ENCODE measurements around the gene SBK1.
"Not testable (repeated sequence)": the region's sequence is repeated elsewhere in the genome, so short reads cannot be mapped to it uniquely, and the experiment has no call there.

Gene SBK1

DNA sequence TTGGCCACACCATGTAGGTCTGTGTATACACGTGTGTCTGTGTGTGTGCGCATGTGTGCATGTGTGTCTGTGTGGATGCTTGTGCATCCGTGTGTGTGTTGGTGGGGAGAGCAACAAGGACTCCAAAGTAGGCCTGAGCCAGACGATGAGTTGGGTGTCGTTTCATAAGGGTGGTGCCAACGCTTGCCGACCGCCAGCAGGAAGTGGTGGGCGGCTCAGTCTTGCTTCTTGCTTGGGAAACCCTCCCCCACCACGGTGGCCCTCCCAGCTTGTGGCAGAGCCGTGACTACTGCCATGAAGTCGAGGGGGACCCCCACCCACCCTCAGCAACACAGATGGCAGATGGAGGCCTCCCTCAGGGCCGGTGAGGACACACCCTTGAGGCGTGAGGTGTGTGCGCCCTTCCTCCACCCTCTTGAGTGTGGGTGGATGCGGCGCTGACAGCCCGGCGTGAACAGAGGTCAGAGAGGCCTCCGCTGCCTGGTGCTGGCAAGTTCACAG, 17.5 kb downstream of the SBK1 start:
- peak; percentile 80 to 88 for DNase-seq

DNA sequence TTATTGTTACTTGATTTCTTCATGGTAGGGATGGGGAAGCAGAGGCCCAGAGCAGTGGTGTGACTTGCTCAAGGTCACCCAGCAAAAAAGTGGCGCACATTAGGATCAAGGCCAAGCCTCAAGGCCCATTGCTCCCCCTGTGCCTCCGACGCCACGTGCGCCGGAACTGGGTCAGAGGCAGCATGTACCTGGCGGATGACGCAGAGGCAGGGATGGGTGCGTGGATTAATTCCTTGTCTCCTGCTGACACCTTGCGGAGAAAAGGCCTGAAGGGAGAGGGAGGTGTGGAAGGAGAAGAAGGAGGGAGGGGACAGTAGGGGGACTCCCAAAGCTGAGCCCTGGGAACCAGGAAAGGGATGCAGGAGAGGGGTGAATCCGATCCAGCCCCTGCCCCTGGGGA, 18.5 kb downstream of the SBK1 start:
- DNase-seq: no peak

- no peak for DNase-seq
Measured at GRCh38 chr16:28311413-28311812, 19.1 kb downstream of the SBK1 start.

GRCh38 chr16:28311913-28312312, 19.6 kb downstream of the SBK1 start:
- peak; percentile 16 to 42 for DNase-seq

GRCh38 chr16:28312327-28312726, 20.0 kb downstream of the SBK1 start:
- no peak for DNase-seq

GRCh38 chr16:28313587-28313986, 21.3 kb downstream of the SBK1 start:
- no peak for DNase-seq

DNA sequence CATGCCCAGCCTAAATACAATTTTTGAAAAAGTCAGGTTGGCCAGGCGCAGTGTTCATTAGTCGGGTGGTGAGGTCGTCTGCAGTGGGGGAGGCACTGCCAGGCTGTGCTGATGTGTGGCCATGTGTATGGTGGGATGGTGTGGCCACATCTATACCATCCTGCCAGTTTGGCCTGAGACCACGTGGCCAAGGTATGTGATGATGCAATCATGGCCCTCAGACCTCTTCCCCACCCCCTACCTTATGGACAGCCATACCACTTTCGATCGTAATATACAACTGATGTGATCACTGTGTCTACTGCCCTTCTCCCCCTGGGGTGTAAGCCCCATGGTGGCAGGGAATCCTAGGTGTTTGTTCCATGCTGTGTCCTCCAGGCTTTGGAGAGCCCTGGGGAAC, 23.7 kb downstream of the SBK1 start:
- no peak for DNase-seq

- DNase-seq: peak; percentile 73 to 80
Measured at GRCh38 chr16:28317040-28317880, 24.9 kb downstream of the SBK1 start.

GRCh38 chr16:28318042-28318744, 25.9 kb downstream of the SBK1 start:
- no peak for DNase-seq

- no peak for DNase-seq
Measured at GRCh38 chr16:28319476-28320022, 27.2 kb downstream of the SBK1 start.

GRCh38 chr16:28320023-28320561, 27.8 kb downstream of the SBK1 start:
- DNase-seq: no peak

DNA sequence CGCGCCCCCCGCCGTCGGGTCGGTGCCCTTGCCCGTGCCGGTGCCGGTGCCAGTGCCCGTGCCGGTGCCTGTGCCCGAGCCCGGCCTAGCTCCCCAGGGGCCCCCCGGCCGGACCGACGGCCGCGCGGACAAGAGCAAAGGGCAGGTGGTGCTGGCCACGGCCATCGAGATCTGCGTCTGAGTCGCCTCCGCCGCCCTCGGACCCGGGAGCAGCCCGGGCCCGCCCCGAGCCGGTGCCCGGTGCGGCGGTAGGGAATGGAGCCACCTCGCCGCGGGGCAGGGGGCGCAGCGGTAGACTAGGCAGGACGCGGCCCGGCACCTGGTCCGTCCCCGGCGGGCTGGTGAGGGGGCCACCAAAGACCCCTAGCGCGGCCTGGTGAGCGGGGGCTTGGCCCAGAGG, 28.4 kb downstream of the SBK1 start:
- DNase-seq: no peak

- DNase-seq: peak in 1 of 2 donors; percentile 36
Measured at GRCh38 chr16:28321700-28322411, 29.5 kb downstream of the SBK1 start.

DNA sequence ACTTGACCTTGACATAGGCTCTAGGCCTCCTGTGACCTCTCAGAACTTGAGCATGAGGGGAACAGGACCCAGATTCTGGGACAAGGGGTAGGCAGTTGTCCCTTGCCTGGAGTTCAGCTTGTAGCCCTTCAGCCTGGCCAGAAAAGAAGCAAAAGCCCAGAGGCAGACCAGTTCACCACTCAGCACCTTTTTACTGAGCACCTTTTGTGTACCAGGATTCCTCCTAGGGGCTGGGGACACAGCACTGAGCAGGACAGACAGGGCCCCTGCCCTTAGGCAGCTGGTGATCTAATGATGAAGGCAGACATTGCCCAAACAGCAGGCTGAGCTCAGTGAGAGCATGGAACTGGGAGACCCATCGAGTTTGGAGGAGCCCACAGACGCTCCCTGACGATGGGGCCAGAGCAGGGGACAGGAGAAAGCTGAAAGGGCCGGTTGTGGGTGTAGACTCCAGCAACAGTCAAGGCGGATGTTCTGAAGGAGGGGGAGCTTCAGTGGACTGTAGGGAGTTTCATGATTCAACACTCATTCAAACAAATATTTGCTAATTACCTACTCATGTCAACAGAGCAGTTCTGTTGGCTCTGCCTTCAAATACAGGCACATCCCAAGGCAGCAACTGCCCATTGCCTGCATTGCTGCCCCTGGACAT, 32.0 kb downstream of the SBK1 start:
- DNase-seq: no peak

DNA sequence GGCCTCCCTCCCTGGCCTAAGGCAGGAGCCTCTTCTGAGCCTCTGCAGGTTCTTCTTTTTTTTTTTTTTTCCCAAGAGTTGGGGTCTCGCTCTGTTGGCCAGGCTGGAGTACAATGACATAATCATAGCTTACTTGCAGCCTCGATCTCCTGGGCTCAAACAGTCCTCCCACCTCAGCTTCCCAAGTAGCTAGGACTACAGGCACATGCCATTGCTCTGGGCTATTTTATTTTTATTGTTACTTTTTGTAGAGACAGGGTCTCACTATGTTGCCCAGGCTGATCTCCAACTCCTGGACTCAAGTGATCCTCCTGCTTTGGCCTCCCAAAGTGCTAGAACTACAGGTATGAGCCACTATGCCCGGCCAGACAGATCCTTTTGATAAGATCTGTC, 32.6 kb downstream of the SBK1 start:
- DNase-seq: no peak

GRCh38 chr16:28326881-28327610, 34.7 kb downstream of the SBK1 start:
- peak; percentile 55 to 64 for DNase-seq

DNA sequence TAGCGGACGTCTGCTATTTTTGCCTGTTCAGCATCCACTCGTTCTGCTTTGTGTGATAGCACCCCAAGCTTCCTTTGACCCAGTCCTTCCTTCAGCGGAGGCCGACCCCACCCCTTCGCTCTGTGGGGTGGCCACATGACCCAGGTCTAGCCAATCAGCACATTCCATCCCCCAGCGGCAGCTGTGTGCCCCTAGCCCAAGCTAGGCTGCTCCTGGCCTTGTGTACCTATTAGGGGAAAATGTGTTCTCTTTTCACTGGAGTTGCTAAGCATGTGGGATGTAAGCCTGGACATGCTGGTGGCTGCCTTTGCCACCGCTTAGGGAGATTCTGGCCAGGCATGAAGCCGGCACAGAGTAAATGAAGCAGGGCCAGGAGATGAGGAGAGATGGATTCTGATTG, 37.9 kb downstream of the SBK1 start:
- DNase-seq: not testable (repeated sequence)

- DNase-seq: not testable (repeated sequence)
Measured at GRCh38 chr16:28330981-28331380, 38.7 kb downstream of the SBK1 start.

- DNase-seq: not testable (repeated sequence)
Measured at GRCh38 chr16:28332632-28333031, 40.3 kb downstream of the SBK1 start.

DNA sequence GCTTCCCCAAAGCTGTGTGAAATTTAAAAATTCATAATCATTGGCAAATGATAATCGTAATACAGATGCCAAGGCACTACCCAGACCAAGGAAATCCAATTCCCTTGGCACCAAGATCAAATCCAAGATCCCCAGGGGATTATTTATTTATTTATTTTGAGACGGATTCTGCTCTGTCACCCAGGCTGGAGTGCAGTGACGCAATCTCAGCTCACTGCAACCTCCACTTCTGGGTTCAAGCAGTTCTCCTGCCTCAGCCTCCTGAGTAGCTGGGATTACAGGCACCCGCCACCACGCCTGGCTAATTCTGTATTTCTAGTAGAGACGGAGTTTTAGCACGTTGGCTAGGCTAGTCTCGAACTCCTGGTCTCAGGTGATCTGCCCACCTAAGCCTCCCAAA, 43.4 kb downstream of the SBK1 start:
- DNase-seq: not testable (repeated sequence)

DNA sequence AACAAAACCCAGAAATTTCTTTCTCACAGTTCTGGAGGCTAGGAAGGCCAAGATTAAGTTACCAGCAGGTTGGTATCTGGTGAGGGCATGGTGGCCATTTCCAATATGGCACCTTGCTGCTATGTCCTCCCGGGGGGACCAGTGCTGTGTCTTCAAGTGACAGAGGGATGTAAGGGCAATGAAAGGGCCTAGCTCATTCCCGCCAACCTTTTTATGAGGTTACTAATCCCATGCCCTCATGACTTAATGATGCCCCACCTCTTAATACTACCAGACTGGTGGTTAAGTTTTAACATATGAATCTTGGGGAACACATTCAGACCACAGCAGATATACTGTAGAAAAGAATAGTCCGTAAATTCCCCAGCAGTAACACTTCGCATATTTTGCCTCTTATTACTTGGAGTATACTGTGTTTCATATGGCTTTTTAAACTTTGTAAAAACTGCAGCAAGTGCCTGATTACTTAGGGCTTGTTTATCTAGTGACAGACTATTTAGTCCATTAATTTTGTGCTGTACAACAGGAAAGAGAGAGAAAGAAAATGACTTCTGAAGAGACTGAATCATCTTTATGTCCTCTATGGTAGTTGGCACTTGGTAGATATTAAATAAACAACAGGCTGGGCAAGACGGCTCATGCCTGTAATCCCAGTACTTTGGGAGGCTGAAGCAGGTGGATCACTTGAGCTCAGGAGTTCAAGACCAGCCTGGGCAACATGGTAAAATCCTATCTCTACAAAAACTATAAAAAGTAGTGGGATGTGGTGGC, 44.8 kb downstream of the SBK1 start:
- DNase-seq: not testable (repeated sequence)

All from activated CD4-positive, alpha-beta T cell treated with anti-CD3 and anti-CD28 coated beads for 4 hours (primary cell).